Mucosa of rectum (tissue), 2 donors: Measurements from ENCODE around the gene INTS1.

Source experiments
- H3K27ac ChIP-seq, 2 donors: one replicate each; pipeline ENCODE4 v1.7.0; 2013; ENCODE audit warnings: inconsistent platforms in 2 of 2, low read depth in 2 of 2, low read length in 2 of 2
- H3K27me3 ChIP-seq, 2 donors: one replicate each; pipeline ENCODE4 v1.7.0; 2013; ENCODE audit warnings: low read length in 2 of 2; ENCODE audit not compliant: control insufficient read depth in 2 of 2, insufficient read depth in 2 of 2
- H3K36me3 ChIP-seq, 2 donors: one replicate each; pipeline ENCODE4 v1.7.0; 2013; ENCODE audit warnings: low read length in 2 of 2; ENCODE audit not compliant: control insufficient read depth in 2 of 2, insufficient read depth in 2 of 2
- H3K4me1 ChIP-seq, 2 donors: one replicate each; pipeline ENCODE4 v1.7.0; 2013; ENCODE audit warnings: low read length in 2 of 2, mild to moderate bottlenecking in 1 of 2; ENCODE audit not compliant: control insufficient read depth in 2 of 2, insufficient read depth in 2 of 2
- H3K4me3 ChIP-seq, 2 donors: one replicate each; pipeline ENCODE4 v1.7.0; 2013; ENCODE audit warnings: low read length in 2 of 2
- H3K9ac ChIP-seq, 2 donors: one replicate each; pipeline ENCODE4 v1.7.0; 2013; ENCODE audit warnings: low read length in 2 of 2, low read depth in 1 of 2, mild to moderate bottlenecking in 1 of 2
- H3K9me3 ChIP-seq, 2 donors: one replicate each; pipeline ENCODE4 v1.7.0; 2013; ENCODE audit warnings: low read length in 2 of 2; ENCODE audit not compliant: control insufficient read depth in 2 of 2
- donor health status: healthy.
- donor health status: Normal muscosa, but diverticular disease.

Gene INTS1

GRCh38 chr7:1442355-1443124 lies 61.6 kb downstream of the INTS1 start:
- Histone ChIP-seq H3K4me3 (no peak overlapping the region), H3K27me3 (no peaks in the 10 kb centered on the region), H3K36me3 (peaks cover 23 to 27% of the 10 kb centered on the region in 2 donors)

GRCh38 chr7:1441615-1442354 lies 62.4 kb downstream of the INTS1 start:
- Histone ChIP-seq H3K9ac (no peak overlapping the region), H3K9me3 (no peaks in the 10 kb centered on the region), H3K4me1 (no peaks in the 10 kb centered on the region), H3K27me3 (no peaks in the 10 kb centered on the region), H3K36me3 (peaks cover 28 to 31% of the 10 kb centered on the region in 2 donors), H3K27ac (no peak overlapping the region), H3K4me3 (no peak overlapping the region)

More at GRCh38 chr7:1442355-1443124, 61.6 kb downstream of the INTS1 start:
- H3K9me3 ChIP-seq = no peaks in the 10 kb centered on the region
- H3K4me1 ChIP-seq = no peaks in the 10 kb centered on the region
- H3K9ac ChIP-seq = no peak overlapping the region
- no peak overlapping the region for H3K27ac ChIP-seq

GRCh38 chr7:1440620-1441019 lies 63.6 kb downstream of the INTS1 start:
- Histone ChIP-seq H3K4me3 (no peak overlapping the region), H3K36me3 (peaks cover 28 to 33% of the 10 kb centered on the region in 2 donors), H3K27me3 (no peaks in the 10 kb centered on the region), H3K9me3 (no peaks in the 10 kb centered on the region), H3K4me1 (no peaks in the 10 kb centered on the region), H3K9ac (no peak overlapping the region), H3K27ac (no peak overlapping the region)

GRCh38 chr7:1439373-1440363 lies 64.5 kb downstream of the INTS1 start:
- H3K9me3 ChIP-seq = no peaks in the 10 kb centered on the region
- no peak overlapping the region for H3K27ac ChIP-seq
- H3K27me3 ChIP-seq = no peaks in the 10 kb centered on the region
- H3K9ac ChIP-seq = no peak overlapping the region
- H3K4me3 ChIP-seq = no peak overlapping the region
- no peaks in the 10 kb centered on the region for H3K4me1 ChIP-seq
- H3K36me3 ChIP-seq = peaks cover 28 to 33% of the 10 kb centered on the region in 2 donors

- H3K4me3 ChIP-seq = no peak overlapping the region
- peaks cover 28 to 33% of the 10 kb centered on the region in 2 donors for H3K36me3 ChIP-seq
- no peaks in the 10 kb centered on the region for H3K9me3 ChIP-seq
- no peaks in the 10 kb centered on the region for H3K4me1 ChIP-seq
- H3K27me3 ChIP-seq = no peaks in the 10 kb centered on the region
- no peak overlapping the region for H3K27ac ChIP-seq
- H3K9ac ChIP-seq = no peak overlapping the region
Measured at GRCh38 chr7:1438821-1439220, 65.4 kb downstream of the INTS1 start.

- Histone ChIP-seq H3K27me3 (no peaks in the 10 kb centered on the region), H3K27ac (no peak overlapping the region), H3K4me1 (no peaks in the 10 kb centered on the region), H3K9me3 (no peaks in the 10 kb centered on the region), H3K9ac (no peak overlapping the region), H3K4me3 (no peak overlapping the region), H3K36me3 (peaks cover 28 to 33% of the 10 kb centered on the region in 2 donors)
Measured at GRCh38 chr7:1438208-1438607, 66.0 kb downstream of the INTS1 start.

- peaks cover 28 to 33% of the 10 kb centered on the region in 2 donors for H3K36me3 ChIP-seq
- no peak overlapping the region for H3K4me3 ChIP-seq
- no peak overlapping the region for H3K9ac ChIP-seq
- H3K27ac ChIP-seq = no peak overlapping the region
- H3K4me1 ChIP-seq = peaks cover 0 to 1% of the 10 kb centered on the region in 2 donors
- peaks cover 0 to under 1% of the 10 kb centered on the region in 2 donors for H3K27me3 ChIP-seq
- no peaks in the 10 kb centered on the region for H3K9me3 ChIP-seq
Measured at GRCh38 chr7:1437155-1437880, 66.9 kb downstream of the INTS1 start.

- peaks cover 0 to 5% of the 10 kb centered on the region in 2 donors for H3K4me1 ChIP-seq
- H3K9ac ChIP-seq = no peak overlapping the region
- no peak overlapping the region for H3K27ac ChIP-seq
- peaks cover 26 to 33% of the 10 kb centered on the region in 2 donors for H3K36me3 ChIP-seq
- no peaks in the 10 kb centered on the region for H3K9me3 ChIP-seq
- H3K4me3 ChIP-seq = no peak overlapping the region
- H3K27me3 ChIP-seq = peaks cover 0 to 5% of the 10 kb centered on the region in 2 donors
Measured at GRCh38 chr7:1436608-1437007, 67.6 kb downstream of the INTS1 start.

- Histone ChIP-seq H3K36me3 (peaks cover 19 to 25% of the 10 kb centered on the region in 2 donors), H3K4me1 (peaks cover 0 to 5% of the 10 kb centered on the region in 2 donors), H3K4me3 (no peak overlapping the region), H3K27ac (no peak overlapping the region), H3K27me3 (peaks cover 0 to 5% of the 10 kb centered on the region in 2 donors), H3K9ac (no peak overlapping the region), H3K9me3 (no peaks in the 10 kb centered on the region)
Measured at GRCh38 chr7:1434891-1435670, 69.1 kb downstream of the INTS1 start.
